Urinary bladder (tissue), 4 donors: ENCODE data around the gene CEND1. TPM values are rescaled to one million over a fixed set of nuclear protein-coding genes. Genes with fewer than 3 reads are reported as not detected.
A peak's percentile ranks its signal among the peaks of the same experiment; 100 is the strongest.

ENCODE experiments used
- DNase-seq: peaks from one replicate; pipeline ENCODE4 v3.0.0-alpha.2; 2015; ENCODE audit errors: extremely low spot score
- H3K27ac ChIP-seq: one replicate; pipeline ENCODE4 v1.5.1; 2013; ENCODE audit warnings: low read depth, mild to moderate bottlenecking, moderate library complexity
- H3K36me3 ChIP-seq: one replicate; pipeline ENCODE4 v1.6.1; 2013; ENCODE audit warnings: mild to moderate bottlenecking, moderate library complexity; ENCODE audit not compliant: insufficient read depth
- H3K4me1 ChIP-seq: one replicate; pipeline ENCODE4 v1.6.1; 2013; ENCODE audit warnings: mild to moderate bottlenecking, moderate library complexity; ENCODE audit not compliant: insufficient read depth
- H3K4me3 ChIP-seq: one replicate; pipeline ENCODE4 v1.5.1; 2013; ENCODE audit warnings: low read depth, low read length
- WGBS: extraction: QIAGEN DNeasy Blood & Tissue Kit; methylation state at CpG from one replicate; pipeline ENCODE4 v1.1.7; 2013; 5-methylcytosine and 5-hydroxymethylcytosine counted together
- polyA plus RNA-seq: library from polyadenylated mRNA; stranded (reverse); fragments of 200-250 nt; gene quantifications from one replicate; pipeline ENCODE4 v1.2.3, GENCODE V29; 2013
- total RNA-seq: library from RNA; depleted of rRNA; stranded (reverse); fragments of >200 nt; gene quantifications from one replicate; pipeline ENCODE4 v1.2.3, GENCODE V29; 2014
- donor health status: healthy with polysubstance abuse.
- donor health status: healthy.

CEND1 gene
- total and polyA plus RNA-seq, 2 donors, result 1.4 TPM; not detected in 1

DNA sequence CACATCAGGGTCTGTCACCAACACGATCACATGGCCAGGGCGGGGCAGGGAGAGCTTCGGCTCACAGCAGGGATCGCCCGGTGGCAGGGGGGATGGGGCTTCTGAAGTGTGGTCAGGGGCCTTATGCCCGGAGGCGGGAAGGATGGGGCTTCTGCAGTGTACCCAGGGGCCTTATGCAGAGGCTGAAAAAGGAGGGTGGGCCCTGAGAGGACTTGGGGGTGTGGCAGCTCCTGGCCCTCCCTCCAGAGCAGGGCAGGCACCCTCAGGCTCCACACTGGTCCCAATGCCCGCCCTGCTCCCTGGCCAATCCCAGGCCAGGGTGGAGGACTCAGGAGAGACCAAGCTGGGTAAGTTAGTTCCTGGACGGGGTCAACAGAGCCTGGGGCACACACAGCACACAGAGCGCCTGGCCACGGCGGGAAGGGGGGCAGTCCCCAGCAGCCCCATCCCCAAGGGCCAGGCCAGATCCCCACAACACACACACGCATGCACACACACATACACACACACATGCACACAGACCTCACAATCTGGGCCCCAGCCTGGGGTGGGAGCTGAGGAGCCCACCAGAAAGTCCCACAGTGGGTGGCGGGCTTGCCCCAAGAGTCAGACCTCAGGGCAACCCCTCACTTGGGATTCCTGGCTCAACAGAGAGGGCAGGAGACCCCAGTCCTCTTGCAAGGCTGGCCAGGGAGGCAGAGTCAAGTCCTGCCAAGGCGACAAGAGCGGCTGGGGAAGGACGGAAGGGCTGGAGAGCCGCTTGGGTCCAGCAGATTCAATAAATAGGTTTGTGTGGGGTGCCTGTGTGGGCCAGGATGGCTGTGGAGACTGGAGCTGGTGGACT, 1.1 kb upstream of the CEND1 start:
- Histone ChIP-seq H3K36me3 (no peaks in the 10 kb centered on the region), H3K4me3 (no peak overlapping the region), H3K4me1 (no peaks in the 10 kb centered on the region), H3K27ac (no peak overlapping the region)
- WGBS, result 56% methylated on average over 18 of the region's 18 CpGs
- no peak for DNase-seq

DNA sequence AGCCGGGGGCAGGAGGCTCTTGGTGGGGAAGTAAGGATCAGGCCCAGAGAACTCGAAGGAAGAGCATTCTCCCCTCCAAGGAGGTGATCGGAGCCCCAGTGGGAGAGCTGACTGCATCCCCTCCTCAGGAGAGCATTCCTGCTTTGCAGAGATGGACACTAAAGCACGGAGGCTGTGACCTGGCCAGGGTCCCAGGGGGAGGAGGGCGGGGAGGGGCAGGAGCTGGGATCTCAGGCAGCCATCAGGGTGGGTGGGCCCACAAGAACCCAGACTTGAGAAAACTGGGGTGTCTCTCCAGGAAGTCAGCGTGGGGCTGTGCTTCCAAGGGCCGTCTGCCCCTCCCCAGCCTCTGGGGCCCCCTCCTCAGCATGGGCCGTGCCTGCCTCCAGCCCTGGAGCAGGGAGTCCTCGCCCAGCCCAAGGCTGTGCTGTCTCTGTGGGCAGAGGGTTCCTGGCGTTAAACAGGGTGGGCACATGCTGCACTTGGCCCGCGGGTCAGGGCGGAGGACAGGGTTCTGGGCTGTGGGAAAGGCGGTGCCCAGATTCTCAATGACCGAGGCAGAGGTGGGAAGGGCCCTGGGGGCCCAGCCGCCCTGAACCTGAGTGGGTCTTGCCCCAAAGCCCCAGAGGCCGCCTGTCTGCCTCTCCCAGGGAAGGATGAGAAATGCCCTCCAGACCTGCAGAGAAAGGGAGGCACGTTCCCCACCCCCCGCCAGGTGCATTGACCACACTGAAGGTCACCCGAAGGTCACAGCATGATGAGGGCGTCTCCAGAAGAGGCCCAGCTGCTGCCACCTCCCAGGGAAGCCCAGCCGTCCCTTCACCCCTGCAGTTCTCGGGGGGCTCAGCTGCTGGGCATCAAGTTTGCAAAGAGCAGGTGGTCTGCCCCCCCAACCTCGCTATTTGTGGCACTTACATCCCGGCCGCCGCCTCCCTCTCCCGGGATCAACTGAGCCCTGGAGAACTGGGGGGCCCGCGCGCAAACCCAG, 643 bp downstream of the CEND1 start:
- no peak overlapping the region for H3K4me3 ChIP-seq
- H3K27ac ChIP-seq, result no peak overlapping the region
- 31% methylated on average over 31 of the region's 31 CpGs for WGBS
- H3K36me3 ChIP-seq, result no peaks in the 10 kb centered on the region
- no peaks in the 10 kb centered on the region for H3K4me1 ChIP-seq
- DNase-seq, result no peak

GRCh38 chr11:788009-788640, 1.8 kb downstream of the CEND1 start:
- 66% methylated on average over 28 of the region's 28 CpGs for WGBS
- Histone ChIP-seq H3K4me1 (no peaks in the 10 kb centered on the region), H3K27ac (no peak overlapping the region), H3K36me3 (no peaks in the 10 kb centered on the region), H3K4me3 (no peak overlapping the region)
- DNase-seq, result no peak

DNA sequence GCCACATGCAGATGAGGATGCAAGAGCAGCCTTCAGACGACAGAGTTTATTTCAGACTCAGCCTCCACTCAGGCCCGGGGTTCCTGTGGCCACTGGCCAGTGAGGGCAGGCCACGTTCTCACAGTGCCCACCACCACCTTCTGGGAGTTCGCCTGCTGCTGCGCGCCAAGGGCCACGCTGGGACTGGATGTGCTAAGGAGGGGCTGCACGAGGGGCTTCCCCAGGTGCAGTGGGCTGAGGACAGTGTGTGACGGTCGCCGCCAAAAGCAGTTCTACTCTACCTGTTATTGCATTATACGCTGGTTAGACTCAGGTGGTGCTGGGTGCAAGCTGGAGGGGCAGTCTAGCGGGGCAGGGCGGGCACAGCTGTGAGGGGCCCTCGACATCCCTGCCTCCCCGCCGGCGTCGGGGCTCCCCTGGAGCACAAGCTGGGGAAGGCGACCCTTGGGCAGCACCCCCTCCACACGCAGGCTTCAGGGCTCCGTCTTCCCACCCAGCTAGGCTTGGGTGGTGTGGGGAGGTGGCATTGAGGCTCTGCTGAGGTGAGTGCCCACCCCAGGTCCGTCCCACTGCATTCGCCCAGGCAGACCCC, 2.7 kb downstream of the CEND1 start:
- no peak overlapping the region for H3K27ac ChIP-seq
- no peak overlapping the region for H3K4me3 ChIP-seq
- no peaks in the 10 kb centered on the region for H3K4me1 ChIP-seq
- no peak for DNase-seq
- H3K36me3 ChIP-seq, result no peaks in the 10 kb centered on the region
- 87% methylated on average over 24 of the region's 24 CpGs for WGBS

- WGBS, result 78% methylated on average over 24 of the region's 24 CpGs
- no peaks in the 10 kb centered on the region for H3K4me1 ChIP-seq
- H3K4me3 ChIP-seq, result no peak overlapping the region
- DNase-seq, result no peak
- no peaks in the 10 kb centered on the region for H3K36me3 ChIP-seq
- no peak overlapping the region for H3K27ac ChIP-seq
These were observed 3.4 kb downstream of the CEND1 start for GRCh38 chr11:786235-787083.

DNA sequence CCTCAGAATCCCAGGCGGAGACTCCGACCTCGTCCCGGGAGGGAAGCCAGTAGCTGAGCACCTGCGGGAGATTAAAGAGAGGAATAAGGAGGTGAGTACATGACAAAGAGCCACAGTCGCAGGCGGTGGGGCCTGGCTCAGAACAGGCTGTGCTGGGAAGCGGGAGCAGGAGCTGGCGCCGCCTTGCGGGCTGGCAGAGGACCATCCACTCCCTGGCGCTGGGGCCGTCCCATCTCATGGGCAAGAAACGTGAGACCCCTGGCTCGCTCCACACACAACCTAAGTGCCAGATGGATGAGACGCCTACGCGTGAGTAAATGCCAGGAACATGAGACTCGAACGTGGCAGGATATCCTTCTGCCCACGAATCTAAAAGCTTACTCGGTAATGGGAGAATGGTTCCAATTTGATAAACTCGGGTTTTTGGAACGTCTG, 6.3 kb downstream of the CEND1 start:
- no peak overlapping the region for H3K4me3 ChIP-seq
- 20% methylated on average over 24 of the region's 24 CpGs for WGBS
- no peaks in the 10 kb centered on the region for H3K4me1 ChIP-seq
- DNase-seq, result no peak
- H3K36me3 ChIP-seq, result no peaks in the 10 kb centered on the region
- H3K27ac ChIP-seq, result no peak overlapping the region

DNA sequence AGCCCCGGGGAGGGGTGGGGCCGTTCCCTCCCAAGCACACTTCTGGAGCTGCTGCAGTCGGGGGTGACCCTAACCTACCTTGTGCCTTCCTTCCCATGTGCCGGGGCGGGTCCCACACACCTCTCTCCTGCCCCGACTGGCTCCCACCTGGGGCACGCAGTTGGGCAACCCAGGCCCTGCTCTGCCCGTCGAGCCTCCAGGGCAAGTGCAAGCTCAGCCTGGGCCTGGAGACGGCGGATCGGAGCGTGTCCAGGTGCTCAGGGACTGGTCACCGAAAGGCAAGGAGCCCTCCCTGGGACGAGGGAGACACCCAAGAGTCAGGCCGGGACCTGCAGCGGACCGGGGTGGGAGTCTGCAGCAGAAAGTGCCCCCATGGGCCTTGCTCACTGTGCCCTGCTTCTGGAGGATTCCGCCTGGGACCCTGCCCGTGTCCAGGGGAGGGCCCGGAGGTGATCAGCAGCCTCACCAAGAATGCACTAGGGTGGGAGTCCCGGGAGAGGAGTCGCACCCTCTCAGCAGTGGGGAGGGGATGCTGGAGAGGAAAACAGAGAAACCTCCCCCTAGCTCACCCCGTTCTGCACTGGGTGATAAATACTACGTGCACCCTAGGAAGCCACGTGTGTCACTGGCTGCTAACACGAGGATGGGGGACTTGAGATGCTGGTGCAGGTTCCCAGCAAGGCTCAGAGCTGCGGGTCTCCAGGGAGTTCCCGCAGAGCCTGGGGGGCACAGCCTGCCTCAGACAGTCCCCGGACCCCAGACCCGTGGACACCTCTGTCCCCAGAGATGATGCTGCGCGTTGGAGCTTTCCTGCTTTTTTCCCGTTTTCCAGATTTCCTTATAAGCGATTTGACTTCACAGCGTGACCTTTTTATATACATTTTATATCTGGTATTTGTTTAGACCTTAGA, 7.4 kb downstream of the CEND1 start:
- no peaks in the 10 kb centered on the region for H3K36me3 ChIP-seq
- no peak for DNase-seq
- H3K4me1 ChIP-seq, result no peaks in the 10 kb centered on the region
- WGBS, result 74% methylated on average over 36 of the region's 36 CpGs
- no peak overlapping the region for H3K4me3 ChIP-seq
- no peak overlapping the region for H3K27ac ChIP-seq

DNA sequence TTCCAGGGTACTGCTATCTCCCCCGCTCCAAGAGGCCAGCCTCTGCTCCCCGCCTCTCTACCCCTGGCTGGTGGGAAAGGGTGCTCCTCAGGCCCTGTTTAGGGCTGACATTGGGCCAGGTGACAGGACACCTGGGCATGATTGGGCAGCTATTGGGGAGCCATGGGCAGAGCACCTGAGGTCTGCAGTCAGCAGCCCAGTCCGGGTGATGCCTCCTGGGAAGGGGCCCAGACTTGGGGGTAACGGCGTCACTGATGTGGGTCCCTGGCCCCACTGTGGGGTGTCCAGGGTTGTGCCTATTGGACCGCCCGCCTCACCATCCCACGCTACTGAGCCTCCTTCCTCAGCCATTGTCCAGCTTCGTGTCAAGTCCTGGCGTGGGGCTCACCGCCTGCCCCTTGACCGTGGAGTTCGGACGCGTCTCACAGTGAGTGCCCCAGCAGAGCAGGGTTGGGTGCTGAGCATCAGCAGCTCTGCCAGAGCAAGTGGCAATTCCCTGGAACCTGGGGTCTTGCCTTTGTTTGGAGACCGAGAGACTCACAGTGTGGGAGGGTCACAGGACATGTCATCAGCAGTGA, 9.8 kb downstream of the CEND1 start:
- Histone ChIP-seq H3K36me3 (no peaks in the 10 kb centered on the region), H3K4me1 (no peaks in the 10 kb centered on the region), H3K4me3 (no peak overlapping the region), H3K27ac (no peak overlapping the region)
- DNase-seq, result no peak
- 94% methylated on average over 16 of the region's 16 CpGs for WGBS

- Histone ChIP-seq H3K36me3 (no peaks in the 10 kb centered on the region), H3K4me3 (no peak overlapping the region), H3K4me1 (no peaks in the 10 kb centered on the region), H3K27ac (no peak overlapping the region)
- no peak for DNase-seq
- WGBS, result 92% methylated on average over 23 of the region's 23 CpGs
These were observed 10.6 kb downstream of the CEND1 start for GRCh38 chr11:778976-779954.

- whole genome bisulfite sequencing, result under 1% methylated on average over 110 of the region's 110 CpGs
- H3K36me3 ChIP-seq, result no peaks in the 10 kb centered on the region
- no peak for DNase-seq
- peak within 1 kb of the TSS; percentile 85 for H3K4me3 ChIP-seq
- no peaks in the 10 kb centered on the region for H3K4me1 ChIP-seq
- peak within 1 kb of the TSS; percentile 77 for H3K27ac ChIP-seq
These were observed 12.3 kb downstream of the CEND1 start, which contains the start of gene GATD1 for GRCh38 chr11:777288-778255. GATD1 (minus strand) TSS chr11:777487; CDS start chr11:777462, 25 bp downstream.
